HG02588 (cell line): ENCODE measurements around the gene LGALS9B.
"Not testable (repeated sequence)": the region's sequence is repeated elsewhere in the genome, so short reads cannot be mapped to it uniquely, and the experiment has no call there.

Experiments
- ATAC-seq: cut with Tn5 transposase; IDR thresholded peaks from one replicate; pipeline ENCODE4 v1.9.1; 2021; ENCODE audit warnings: mild to moderate bottlenecking, moderate library complexity; ENCODE audit not compliant: unreplicated experiment

Gene LGALS9B

GRCh38 chr17:20469107-20469506, 1.8 kb upstream of the LGALS9B start:
- ATAC-seq = not testable (repeated sequence)

- ATAC-seq = peak; percentile 29
Observed at GRCh38 chr17:20466999-20467398, 340 bp downstream of the LGALS9B start.

- ATAC-seq = not testable (repeated sequence)
Observed at GRCh38 chr17:20466553-20466952, 786 bp downstream of the LGALS9B start.

GRCh38 chr17:20465535-20465934, 1.8 kb downstream of the LGALS9B start:
- not testable (repeated sequence) for ATAC-seq

- ATAC-seq = not testable (repeated sequence)
Observed at GRCh38 chr17:20464854-20465414, 2.4 kb downstream of the LGALS9B start.

GRCh38 chr17:20462158-20462557, 5.2 kb downstream of the LGALS9B start:
- ATAC-seq = not testable (repeated sequence)

- not testable (repeated sequence) for ATAC-seq
Observed at GRCh38 chr17:20457848-20458381, 9.4 kb downstream of the LGALS9B start.

- not testable (repeated sequence) for ATAC-seq
Observed at GRCh38 chr17:20455106-20455505, 12.2 kb downstream of the LGALS9B start.

- not testable (repeated sequence) for ATAC-seq
Observed at GRCh38 chr17:20453820-20454434, 13.4 kb downstream of the LGALS9B start.

- not testable (repeated sequence) for ATAC-seq
Observed at GRCh38 chr17:20450852-20451251, 16.5 kb downstream of the LGALS9B start.

- ATAC-seq = not testable (repeated sequence)
Observed at GRCh38 chr17:20447534-20448321, 19.6 kb downstream of the LGALS9B start.

- not testable (repeated sequence) for ATAC-seq
Observed at GRCh38 chr17:20446895-20447294, 20.4 kb downstream of the LGALS9B start.

GRCh38 chr17:20444581-20445236, 22.6 kb downstream of the LGALS9B start:
- not testable (repeated sequence) for ATAC-seq

GRCh38 chr17:20444173-20444572, 23.2 kb downstream of the LGALS9B start:
- ATAC-seq = not testable (repeated sequence)

GRCh38 chr17:20443632-20444031, 23.7 kb downstream of the LGALS9B start:
- not testable (repeated sequence) for ATAC-seq

GRCh38 chr17:20440665-20441064, 26.7 kb downstream of the LGALS9B start:
- not testable (repeated sequence) for ATAC-seq

- not testable (repeated sequence) for ATAC-seq
Observed at GRCh38 chr17:20435166-20435565, 32.2 kb downstream of the LGALS9B start.

- not testable (repeated sequence) for ATAC-seq
Observed at GRCh38 chr17:20433382-20433781, 34.0 kb downstream of the LGALS9B start.

- not testable (repeated sequence) for ATAC-seq
Observed at GRCh38 chr17:20427264-20427663, 40.1 kb downstream of the LGALS9B start.

GRCh38 chr17:20422826-20423225, 44.5 kb downstream of the LGALS9B start:
- ATAC-seq = not testable (repeated sequence)

- ATAC-seq = not testable (repeated sequence)
Observed at GRCh38 chr17:20418838-20419237, 48.5 kb downstream of the LGALS9B start.
